Liver (tissue), 9 donors: ENCODE data around the gene KAT6B. TPM values are rescaled to one million over a fixed set of nuclear protein-coding genes. Genes with fewer than 3 reads are reported as not detected.

Experiments used
- DNase-seq: peaks from one replicate; pipeline ENCODE4 v3.0.0-alpha.2; 2017; ENCODE audit warnings: low spot score
- H3K27ac ChIP-seq, 2 donors: one replicate each; pipeline ENCODE4 v1.7.0; 2013; ENCODE audit warnings: inconsistent platforms in 2 of 2, low read length in 2 of 2, control low read depth in 1 of 2, low read depth in 1 of 2, mild to moderate bottlenecking in 1 of 2
- H3K27me3 ChIP-seq, 4 donors: one replicate each; pipeline versions ENCODE4 v1.6.1 to v1.7.0; 2013; ENCODE audit warnings: low read length in 3 of 4, inconsistent platforms in 1 of 4, mild to moderate bottlenecking in 1 of 4, moderate library complexity in 1 of 4; ENCODE audit not compliant: control insufficient read depth in 4 of 4, insufficient read depth in 4 of 4
- H3K36me3 ChIP-seq, 4 donors: one replicate each; pipeline versions ENCODE4 v1.6.1 to v1.7.0; 2013; ENCODE audit warnings: low read length in 3 of 4, mild to moderate bottlenecking in 3 of 4, low read depth in 1 of 4, moderate library complexity in 1 of 4; ENCODE audit not compliant: control insufficient read depth in 4 of 4, insufficient read depth in 3 of 4
- H3K4me1 ChIP-seq, 4 donors: one replicate each; pipeline versions ENCODE4 v1.6.1 to v1.7.0; 2013; ENCODE audit warnings: low read length in 3 of 4, mild to moderate bottlenecking in 3 of 4, moderate library complexity in 1 of 4; ENCODE audit not compliant: control insufficient read depth in 4 of 4, insufficient read depth in 4 of 4
- H3K4me3 ChIP-seq, 3 donors: one replicate each; pipeline versions ENCODE4 v1.6.1 to v1.7.0; 2013; ENCODE audit warnings: low read length in 3 of 3, control low read depth in 1 of 3, low read depth in 1 of 3, mild to moderate bottlenecking in 1 of 3
- H3K9ac ChIP-seq, 2 donors: one replicate each; pipeline ENCODE4 v1.7.0; 2013; ENCODE audit warnings: low read length in 2 of 2, mild to moderate bottlenecking in 2 of 2, moderate library complexity in 2 of 2, control low read depth in 1 of 2, low read depth in 1 of 2
- H3K9me3 ChIP-seq, 4 donors: one replicate each; pipeline versions ENCODE4 v1.6.1 to v1.7.0; 2013; ENCODE audit warnings: low read length in 3 of 4; ENCODE audit not compliant: control insufficient read depth in 4 of 4
- FOXA2 ChIP-seq: IDR thresholded peaks from 2 replicates; pipeline ENCODE4 v1.6.1; 2016; ENCODE audit warnings: antibody characterized with exemption
- JUND ChIP-seq, 2 donors: IDR thresholded peaks; 2 replicates each; pipeline ENCODE4 v1.6.1; 2016; ENCODE audit warnings: antibody characterized with exemption in 2 of 2
- WGBS: extraction: QIAGEN DNeasy Blood & Tissue Kit; methylation state at CpG from one replicate; pipeline ENCODE4 v1.1.7; 2013; 5-methylcytosine and 5-hydroxymethylcytosine counted together
- polyA plus RNA-seq, 2 donors: library from polyadenylated mRNA; stranded (reverse) in 1 of 2; unstranded in 1 of 2; fragments of 200-250 nt in 1 of 2; fragments of >200 nt in 1 of 2; fragmentation: Nextera tagmentation in 1 of 2; extraction: Ambion mirVana in 1 of 2; gene quantifications; one replicate each; pipeline versions ENCODE4 v1.2.1 to v1.2.3, GENCODE V29; 2013 to 2015
- total RNA-seq, 2 donors: library from RNA; depleted of rRNA; stranded (reverse); fragments of >200 nt; gene quantifications; one replicate each; pipeline ENCODE4 v1.2.3, GENCODE V29; 2014
- donor health status: healthy.
- donor health status: healthy.
- donor health status: healthy.
- donor health status: healthy.
- donor health status: healthy.

The KAT6B gene
- total and polyA plus RNA-seq, 4 donors: 2.0 to 21.2 (median 8.8) TPM

DNA sequence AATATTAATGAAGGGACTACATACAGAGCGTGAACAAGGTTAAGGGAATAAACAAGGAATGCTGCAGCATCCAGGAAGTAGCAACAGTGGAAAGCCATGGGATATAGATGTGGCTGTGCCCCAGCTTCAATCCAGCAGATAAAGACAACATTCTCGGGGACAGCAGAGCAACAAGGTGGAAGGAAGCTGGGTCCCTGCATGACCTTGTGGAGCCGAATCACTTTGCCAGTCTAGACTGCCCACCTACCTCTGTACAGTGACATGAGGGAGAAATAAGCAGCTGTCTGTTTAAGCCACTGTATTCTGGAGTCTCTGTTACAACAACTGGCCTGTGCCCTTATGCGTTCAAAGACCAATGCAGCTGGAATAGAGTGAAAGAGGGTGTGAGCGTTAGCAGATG, 255.0 kb downstream of the KAT6B start:
- H3K9me3 ChIP-seq: peaks cover 0 to 3% (median 2%) of the 10 kb centered on the region in 4 donors
- no peak overlapping the region for H3K4me3 ChIP-seq
- TF ChIP-seq FOXA2 (no peak), JUND (IDR thresholded peaks at IDR 0.05) (no peak)
- no peaks in the 10 kb centered on the region for H3K36me3 ChIP-seq
- H3K27me3 ChIP-seq: no peaks in the 10 kb centered on the region
- no peaks in the 10 kb centered on the region for H3K4me1 ChIP-seq
- H3K9ac ChIP-seq: no peak overlapping the region
- 95% methylated on average over 5 of the region's 5 CpGs for WGBS
- H3K27ac ChIP-seq: no peak overlapping the region
- DNase-seq: no peak
